Stimulated activated CD8-positive, alpha-beta memory T cell treated with anti-CD3 and anti-CD28 coated beads, Interleukin-4, amount 100 ng/mL, for 4 hours (primary cell): Measurements from ENCODE around the gene GAS7.
"Not testable (repeated sequence)": the region's sequence is repeated elsewhere in the genome, so short reads cannot be mapped to it uniquely, and the experiment has no call there.

ENCODE experiments used
- DNase-seq, 2 donors: peaks; one replicate each; pipeline ENCODE4 v3.0.0-alpha.2; 2020; ENCODE audit warnings: low read depth in 2 of 2, low spot score in 1 of 2

Gene GAS7

GRCh38 chr17:9922012-9922848 lies 276.2 kb downstream of the GAS7 start:
- DNase-seq: no peak

- DNase-seq: not testable (repeated sequence)
Measured at GRCh38 chr17:9921216-9921615, 277.2 kb downstream of the GAS7 start.

- no peak for DNase-seq
Measured at GRCh38 chr17:9918804-9919352, 279.5 kb downstream of the GAS7 start.

- no peak for DNase-seq
Measured at GRCh38 chr17:9918352-9918751, 280.1 kb downstream of the GAS7 start.

- no peak for DNase-seq
Measured at GRCh38 chr17:9917801-9918200, 280.6 kb downstream of the GAS7 start.

- no peak for DNase-seq
Measured at GRCh38 chr17:9917131-9917530, 281.3 kb downstream of the GAS7 start.

- no peak for DNase-seq
Measured at GRCh38 chr17:9916108-9916507, 282.3 kb downstream of the GAS7 start.

- DNase-seq: no peak
Measured at GRCh38 chr17:9913476-9913875, 284.9 kb downstream of the GAS7 start.

- no peak for DNase-seq
Measured at GRCh38 chr17:9912121-9913099, 286.0 kb downstream of the GAS7 start.

- no peak for DNase-seq
Measured at GRCh38 chr17:9911089-9911488, 287.3 kb downstream of the GAS7 start.

- no peak for DNase-seq
Measured at GRCh38 chr17:9908649-9909042, 289.8 kb downstream of the GAS7 start.

- no peak for DNase-seq
Measured at GRCh38 chr17:9907883-9908648, 290.3 kb downstream of the GAS7 start.

GRCh38 chr17:9907131-9907530 lies 291.3 kb downstream of the GAS7 start:
- DNase-seq: no peak

- no peak for DNase-seq
Measured at GRCh38 chr17:9906616-9907015, 291.8 kb downstream of the GAS7 start.

- DNase-seq: no peak
Measured at GRCh38 chr17:9905902-9906301, 292.5 kb downstream of the GAS7 start.

GRCh38 chr17:9905078-9905415 lies 293.4 kb downstream of the GAS7 start, which contains the start of gene RCVRN:
Gene RCVRN, minus strand, starts transcription at chr17:9905271. Its CDS starts 91 bp downstream, at chr17:9905180.
- DNase-seq: no peak

GRCh38 chr17:9904277-9905077 lies 293.9 kb downstream of the GAS7 start:
- DNase-seq: no peak

GRCh38 chr17:9902120-9902519 lies 296.3 kb downstream of the GAS7 start:
- no peak for DNase-seq

GRCh38 chr17:9900784-9901183 lies 297.6 kb downstream of the GAS7 start:
- no peak for DNase-seq

- no peak for DNase-seq
Measured at GRCh38 chr17:9900044-9900594, 298.3 kb downstream of the GAS7 start.
